Measurements from ENCODE around the gene UCMA.

Gene UCMA

GRCh38 chr10:13206091-13206490 is 28.1 kb downstream of the UCMA start:
- no peak overlapping the region for H2BK120ac ChIP-seq (ENCODE audit: low read depth, low read length)
- no peak overlapping the region for H3K14ac ChIP-seq (ENCODE audit: low read length in 2 of 2)
- H3K79me1 ChIP-seq (replicated peaks; ENCODE audit: low read length, poor library complexity, severe bottlenecking), result no peaks in the 10 kb centered on the region
- H2AFZ ChIP-seq (ENCODE audit: low read depth, low read length), result no peak overlapping the region
- H3K27ac ChIP-seq (ENCODE audit: low read length, poor library complexity, severe bottlenecking), result no peak overlapping the region
- H2BK15ac ChIP-seq (ENCODE audit: low read depth, poor library complexity, severe bottlenecking), result no peak overlapping the region
- no peak overlapping the region for H3K4me2 ChIP-seq (ENCODE audit: low read length, poor library complexity, severe bottlenecking)
- no peaks in the 10 kb centered on the region for H3K9me3 ChIP-seq (ENCODE audit: control insufficient read depth, low read length)
- H3K27me3 ChIP-seq (ENCODE audit: control insufficient read depth in 1 of 2, insufficient read depth in 1 of 2, low read length in 2 of 2), result no peaks in the 10 kb centered on the region
- H4K91ac ChIP-seq (ENCODE audit: low read length), result no peak overlapping the region
- H3K4me3 ChIP-seq (ENCODE audit: insufficient read depth in 1 of 2, low read depth in 1 of 2, low read length in 2 of 2), result no peak overlapping the region
- no peak overlapping the region for H3K18ac ChIP-seq (ENCODE audit: low read depth in 1 of 2, low read length in 2 of 2)
- peaks cover 0 to 6% of the 10 kb centered on the region in 2 experiments for H3K36me3 ChIP-seq (ENCODE audit: control insufficient read depth in 1 of 2, insufficient read depth in 2 of 2, low read depth in 1 of 2, low read length in 2 of 2)
- no peak overlapping the region for H2BK5ac ChIP-seq (ENCODE audit: low read depth, low read length, poor library complexity, severe bottlenecking)
- DNase-seq, result no peak
- WGBS, result 94% methylated on average over 9 of the region's 9 CpGs
- no peak overlapping the region for H3K23ac ChIP-seq (ENCODE audit: low read length in 2 of 2)
- H4K8ac ChIP-seq (ENCODE audit: low read length), result no peak overlapping the region
- no peak overlapping the region for H3K4ac ChIP-seq (ENCODE audit: low read depth in 1 of 2, low read length in 2 of 2)
- H3K9ac ChIP-seq (ENCODE audit: low read length), result peak overlapping the region; percentile 17
- H2BK12ac ChIP-seq (ENCODE audit: low read length in 2 of 2), result no peak overlapping the region
- H2AK5ac ChIP-seq (ENCODE audit: low read length, severe bottlenecking), result no peak overlapping the region
- H3K4me1 ChIP-seq (ENCODE audit: control insufficient read depth, insufficient read depth, low read depth, low read length), result peaks cover 2% of the 10 kb centered on the region

GRCh38 chr10:13201132-13201531 is 33.0 kb downstream of the UCMA start:
- peaks cover 2% of the 10 kb centered on the region for H3K4me1 ChIP-seq (ENCODE audit: control insufficient read depth, insufficient read depth, low read depth, low read length)
- WGBS, result 90% methylated on average over 6 of the region's 6 CpGs
- H3K4me3 ChIP-seq (ENCODE audit: insufficient read depth in 1 of 2, low read depth in 1 of 2, low read length in 2 of 2), result no peak overlapping the region
- H2AK5ac ChIP-seq (ENCODE audit: low read length, severe bottlenecking), result no peak overlapping the region
- H4K91ac ChIP-seq (ENCODE audit: low read length), result no peak overlapping the region
- no peak overlapping the region for H2AFZ ChIP-seq (ENCODE audit: low read depth, low read length)
- no peak overlapping the region for H2BK5ac ChIP-seq (ENCODE audit: low read depth, low read length, poor library complexity, severe bottlenecking)
- no peak overlapping the region for H2BK120ac ChIP-seq (ENCODE audit: low read depth, low read length)
- no peak overlapping the region for H3K14ac ChIP-seq (ENCODE audit: low read length in 2 of 2)
- no peaks in the 10 kb centered on the region for H3K79me1 ChIP-seq (replicated peaks; ENCODE audit: low read length, poor library complexity, severe bottlenecking)
- H3K36me3 ChIP-seq (ENCODE audit: control insufficient read depth in 1 of 2, insufficient read depth in 2 of 2, low read depth in 1 of 2, low read length in 2 of 2), result peaks cover 0 to 6% of the 10 kb centered on the region in 2 experiments
- no peak overlapping the region for H3K4me2 ChIP-seq (ENCODE audit: low read length, poor library complexity, severe bottlenecking)
- H3K4ac ChIP-seq (ENCODE audit: low read depth in 1 of 2, low read length in 2 of 2), result no peak overlapping the region
- H3K9ac ChIP-seq (ENCODE audit: low read length), result no peak overlapping the region
- H2BK12ac ChIP-seq (ENCODE audit: low read length in 2 of 2), result no peak overlapping the region
- H3K9me3 ChIP-seq (ENCODE audit: control insufficient read depth, low read length), result no peaks in the 10 kb centered on the region
- H3K18ac ChIP-seq (ENCODE audit: low read depth in 1 of 2, low read length in 2 of 2), result no peak overlapping the region
- DNase-seq, result peak; percentile 35
- H3K23ac ChIP-seq (ENCODE audit: low read length in 2 of 2), result no peak overlapping the region
- no peak overlapping the region for H3K27ac ChIP-seq (ENCODE audit: low read length, poor library complexity, severe bottlenecking)
- no peak overlapping the region for H2BK15ac ChIP-seq (ENCODE audit: low read depth, poor library complexity, severe bottlenecking)
- H3K27me3 ChIP-seq (ENCODE audit: control insufficient read depth in 1 of 2, insufficient read depth in 1 of 2, low read length in 2 of 2), result no peaks in the 10 kb centered on the region
- no peak overlapping the region for H4K8ac ChIP-seq (ENCODE audit: low read length)

GRCh38 chr10:13195016-13195415 is 39.2 kb downstream of the UCMA start:
- H3K9me3 ChIP-seq (ENCODE audit: control insufficient read depth, low read length), result no peaks in the 10 kb centered on the region
- no peak overlapping the region for H4K91ac ChIP-seq (ENCODE audit: low read length)
- no peak overlapping the region for H2AK5ac ChIP-seq (ENCODE audit: low read length, severe bottlenecking)
- DNase-seq, result no peak
- H3K36me3 ChIP-seq (ENCODE audit: control insufficient read depth in 1 of 2, insufficient read depth in 2 of 2, low read depth in 1 of 2, low read length in 2 of 2), result peaks cover 0 to 4% of the 10 kb centered on the region in 2 experiments
- H3K27ac ChIP-seq (ENCODE audit: low read length, poor library complexity, severe bottlenecking), result no peak overlapping the region
- H3K9ac ChIP-seq (ENCODE audit: low read length), result no peak overlapping the region
- no peak overlapping the region for H2BK5ac ChIP-seq (ENCODE audit: low read depth, low read length, poor library complexity, severe bottlenecking)
- no peak overlapping the region for H3K18ac ChIP-seq (ENCODE audit: low read depth in 1 of 2, low read length in 2 of 2)
- H3K23ac ChIP-seq (ENCODE audit: low read length in 2 of 2), result no peak overlapping the region
- H3K27me3 ChIP-seq (ENCODE audit: control insufficient read depth in 1 of 2, insufficient read depth in 1 of 2, low read length in 2 of 2), result no peaks in the 10 kb centered on the region
- no peaks in the 10 kb centered on the region for H3K79me1 ChIP-seq (replicated peaks; ENCODE audit: low read length, poor library complexity, severe bottlenecking)
- no peak overlapping the region for H2BK120ac ChIP-seq (ENCODE audit: low read depth, low read length)
- H3K4me3 ChIP-seq (ENCODE audit: insufficient read depth in 1 of 2, low read depth in 1 of 2, low read length in 2 of 2), result no peak overlapping the region
- no peak overlapping the region for H2AFZ ChIP-seq (ENCODE audit: low read depth, low read length)
- H2BK12ac ChIP-seq (ENCODE audit: low read length in 2 of 2), result no peak overlapping the region
- no peak overlapping the region for H2BK15ac ChIP-seq (ENCODE audit: low read depth, poor library complexity, severe bottlenecking)
- H3K4me1 ChIP-seq (ENCODE audit: control insufficient read depth, insufficient read depth, low read depth, low read length), result no peaks in the 10 kb centered on the region
- H3K4me2 ChIP-seq (ENCODE audit: low read length, poor library complexity, severe bottlenecking), result no peak overlapping the region
- no peak overlapping the region for H3K14ac ChIP-seq (ENCODE audit: low read length in 2 of 2)
- 100% methylated on average over 3 of the region's 6 CpGs for WGBS
- no peak overlapping the region for H4K8ac ChIP-seq (ENCODE audit: low read length)
- no peak overlapping the region for H3K4ac ChIP-seq (ENCODE audit: low read depth in 1 of 2, low read length in 2 of 2)

- H3K9ac ChIP-seq (ENCODE audit: low read length), result no peak overlapping the region
- H2AFZ ChIP-seq (ENCODE audit: low read depth, low read length), result no peak overlapping the region
- H3K4me1 ChIP-seq (ENCODE audit: control insufficient read depth, insufficient read depth, low read depth, low read length), result no peaks in the 10 kb centered on the region
- no peak overlapping the region for H2BK120ac ChIP-seq (ENCODE audit: low read depth, low read length)
- no peaks in the 10 kb centered on the region for H3K9me3 ChIP-seq (ENCODE audit: control insufficient read depth, low read length)
- H3K4me2 ChIP-seq (ENCODE audit: low read length, poor library complexity, severe bottlenecking), result no peak overlapping the region
- DNase-seq, result no peak
- H3K14ac ChIP-seq (ENCODE audit: low read length in 2 of 2), result no peak overlapping the region
- H2BK15ac ChIP-seq (ENCODE audit: low read depth, poor library complexity, severe bottlenecking), result no peak overlapping the region
- H3K4ac ChIP-seq (ENCODE audit: low read depth in 1 of 2, low read length in 2 of 2), result no peak overlapping the region
- H3K23ac ChIP-seq (ENCODE audit: low read length in 2 of 2), result no peak overlapping the region
- H4K8ac ChIP-seq (ENCODE audit: low read length), result no peak overlapping the region
- H2BK5ac ChIP-seq (ENCODE audit: low read depth, low read length, poor library complexity, severe bottlenecking), result no peak overlapping the region
- H3K18ac ChIP-seq (ENCODE audit: low read depth in 1 of 2, low read length in 2 of 2), result no peak overlapping the region
- no peak overlapping the region for H4K91ac ChIP-seq (ENCODE audit: low read length)
- H3K36me3 ChIP-seq (ENCODE audit: control insufficient read depth in 1 of 2, insufficient read depth in 2 of 2, low read depth in 1 of 2, low read length in 2 of 2), result peaks cover 0 to 5% of the 10 kb centered on the region in 2 experiments
- H2AK5ac ChIP-seq (ENCODE audit: low read length, severe bottlenecking), result no peak overlapping the region
- WGBS, result 98% methylated on average over 7 of the region's 7 CpGs
- H3K27me3 ChIP-seq (ENCODE audit: control insufficient read depth in 1 of 2, insufficient read depth in 1 of 2, low read length in 2 of 2), result no peaks in the 10 kb centered on the region
- H3K27ac ChIP-seq (ENCODE audit: low read length, poor library complexity, severe bottlenecking), result no peak overlapping the region
- no peak overlapping the region for H3K4me3 ChIP-seq (ENCODE audit: insufficient read depth in 1 of 2, low read depth in 1 of 2, low read length in 2 of 2)
- H3K79me1 ChIP-seq (replicated peaks; ENCODE audit: low read length, poor library complexity, severe bottlenecking), result no peaks in the 10 kb centered on the region
- no peak overlapping the region for H2BK12ac ChIP-seq (ENCODE audit: low read length in 2 of 2)
These were observed 40.5 kb downstream of the UCMA start for GRCh38 chr10:13193637-13194036.
